GM18498 (cell line): ENCODE results near the gene HYI.

Experiments
- ATAC-seq: cut with Tn5 transposase; IDR thresholded peaks from one replicate; pipeline ENCODE4 v1.9.1; 2021; ENCODE audit warnings: mild to moderate bottlenecking, moderate library complexity; ENCODE audit not compliant: unreplicated experiment

The HYI gene

DNA sequence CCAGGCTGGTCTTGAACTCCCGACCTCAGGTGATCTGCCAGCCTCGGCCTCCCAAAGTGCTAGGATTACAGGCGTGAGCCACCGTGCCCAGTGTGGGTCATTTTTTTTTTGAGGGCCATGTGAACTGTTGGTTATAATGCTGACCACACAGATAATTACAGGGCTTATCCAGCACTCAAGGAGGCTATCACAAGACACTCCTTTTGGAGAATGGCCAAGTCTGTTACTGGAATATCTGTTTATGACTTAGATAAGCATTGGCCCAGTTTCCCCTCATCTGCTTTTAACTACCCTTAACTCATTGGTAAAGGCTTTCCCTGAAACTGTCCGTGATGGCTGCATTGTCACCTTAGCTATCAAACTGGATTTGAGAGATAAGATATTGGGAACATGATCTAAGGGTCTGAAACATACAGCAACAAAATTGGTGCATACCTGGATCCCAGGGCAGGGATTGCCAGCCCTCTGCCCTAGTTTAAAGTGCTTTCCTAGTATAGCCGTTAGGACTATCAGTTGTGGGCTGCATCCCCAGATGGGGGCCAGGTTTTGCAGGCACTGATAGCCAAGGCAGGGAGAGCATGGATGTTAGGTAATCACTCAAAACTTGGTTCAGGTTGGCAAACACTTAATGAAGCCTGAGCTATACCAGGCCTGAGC is 48.4 kb downstream of the HYI start:
- ATAC-seq: no peak

DNA sequence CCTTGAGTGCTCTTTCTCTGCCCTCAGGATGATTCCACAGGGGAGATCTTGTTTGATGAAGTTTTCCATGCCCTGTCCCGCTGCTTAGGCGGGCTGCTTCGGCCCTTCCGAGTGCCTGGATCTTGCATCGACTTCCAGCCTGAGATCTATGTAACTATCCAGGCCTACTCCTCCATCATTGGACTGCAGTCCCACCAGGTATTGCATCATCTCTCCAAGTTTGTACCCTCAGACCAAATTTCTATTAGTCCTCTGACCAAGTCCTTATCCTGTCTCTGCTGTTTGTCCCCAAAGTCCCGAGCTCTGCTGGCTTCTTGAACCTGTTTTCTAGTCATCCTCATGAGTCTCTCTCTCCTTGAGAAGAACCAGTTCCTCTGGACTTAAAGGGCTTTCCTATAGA is 49.4 kb downstream of the HYI start:
- no peak for ATAC-seq

DNA sequence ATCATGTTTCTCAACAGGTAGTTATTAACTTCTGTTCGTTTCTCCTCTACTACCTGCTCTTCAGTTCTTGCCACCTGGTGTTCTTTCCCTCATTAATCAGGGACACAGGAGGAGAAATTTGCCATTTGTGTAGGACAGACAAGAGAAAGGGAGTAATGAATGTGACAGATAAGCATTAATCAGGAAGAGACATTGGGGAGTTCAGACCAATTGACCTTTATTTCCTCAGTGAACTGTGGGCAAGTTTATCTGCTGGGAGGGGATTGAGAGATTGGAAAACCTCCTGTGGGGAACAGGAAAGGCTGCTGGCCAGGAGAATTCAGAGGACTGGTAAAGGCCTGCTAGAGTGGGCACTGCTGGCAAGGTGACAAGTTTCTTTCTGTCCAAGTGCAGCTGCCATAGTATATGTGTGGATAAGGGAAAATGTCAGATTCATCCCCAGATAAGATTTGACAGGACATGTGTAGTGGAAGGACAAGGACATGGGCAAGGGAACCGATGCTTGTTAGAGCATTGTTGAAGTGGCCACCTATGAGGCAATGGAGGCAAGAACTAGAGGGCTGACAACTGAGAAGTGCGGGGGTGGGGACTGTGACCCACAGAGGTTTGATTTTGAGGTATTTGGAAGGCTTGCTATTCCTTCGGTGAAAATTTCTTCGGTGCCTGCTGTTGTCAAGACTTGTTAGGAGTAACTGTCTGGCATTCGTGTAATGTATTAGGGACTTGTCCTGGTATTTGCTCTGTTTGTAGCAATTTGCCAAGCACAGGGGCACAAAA is 51.5 kb downstream of the HYI start:
- no peak for ATAC-seq
